Endodermal cell (in vitro differentiated cells): Measurements from ENCODE around the gene CCDC88C. TPM values are rescaled to one million over a fixed set of nuclear protein-coding genes. Genes with fewer than 3 reads are reported as not detected.

Experiments used
- DNase-seq: peaks from one replicate; pipeline ENCODE4 v3.0.0-alpha.2; 2017
- H3K27ac ChIP-seq: 2 replicates; pipeline ENCODE4 v1.5.1; 2013; ENCODE audit warnings: mild to moderate bottlenecking, low read depth, low read length, moderate library complexity
- H3K27me3 ChIP-seq: 2 replicates; pipeline ENCODE4 v1.6.1; 2013; ENCODE audit warnings: mild to moderate bottlenecking, low read length, moderate library complexity; ENCODE audit not compliant: insufficient read depth, control insufficient read depth, poor library complexity, severe bottlenecking
- H3K36me3 ChIP-seq: 2 replicates; pipeline ENCODE4 v1.7.0; 2013; ENCODE audit warnings: mild to moderate bottlenecking, low read length, moderate library complexity; ENCODE audit not compliant: control insufficient read depth, insufficient read depth
- H3K4me1 ChIP-seq: one replicate; pipeline ENCODE4 v1.7.0; 2013; ENCODE audit warnings: low read length; ENCODE audit not compliant: control insufficient read depth, insufficient read depth
- H3K4me3 ChIP-seq: 2 replicates; pipeline ENCODE4 v1.5.1; 2013; ENCODE audit warnings: mild to moderate bottlenecking, low read length, moderate library complexity
- H3K9ac ChIP-seq: 2 replicates; pipeline ENCODE4 v1.6.1; 2013; ENCODE audit warnings: mild to moderate bottlenecking, low read length, moderate library complexity; ENCODE audit not compliant: poor library complexity, severe bottlenecking; ENCODE audit errors: extremely low read depth
- H3K9me3 ChIP-seq: 2 replicates; pipeline ENCODE4 v1.6.1; 2013; ENCODE audit warnings: mild to moderate bottlenecking, low read length, moderate library complexity; ENCODE audit not compliant: control insufficient read depth
- H3K27ac Mint-ChIP-seq: 2 replicates; pipeline ENCODE4 v1.8.0; 2020; ENCODE audit warnings: mixed read lengths
- H3K27me3 Mint-ChIP-seq: 2 replicates; pipeline ENCODE4 v1.8.0; 2021; ENCODE audit warnings: mild to moderate bottlenecking, mixed read lengths; ENCODE audit not compliant: insufficient read depth
- H3K36me3 Mint-ChIP-seq: 2 replicates; pipeline ENCODE4 v1.8.0; 2020; ENCODE audit warnings: low read depth, mixed read lengths
- H3K4me1 Mint-ChIP-seq: 2 replicates; pipeline ENCODE4 v1.8.0; 2020; ENCODE audit warnings: mixed read lengths
- H3K4me3 Mint-ChIP-seq: 2 replicates; pipeline ENCODE4 v1.8.0; 2020; ENCODE audit warnings: mild to moderate bottlenecking, moderate library complexity, mixed read lengths
- H3K9me3 Mint-ChIP-seq: 2 replicates; pipeline ENCODE4 v1.8.0; 2020; ENCODE audit warnings: mild to moderate bottlenecking, mixed read lengths
- WGBS, 2 experiments: methylation state at CpG; one replicate each; pipeline versions ENCODE4 v1.1.5 to v1.1.7; 2013; ENCODE audit warnings: missing lambda C conversion rate in 2 of 2, mixed read lengths in 1 of 2; ENCODE audit not compliant: insufficient coverage in 1 of 2, insufficient read length in 1 of 2; 5-methylcytosine and 5-hydroxymethylcytosine counted together
- total RNA-seq, 2 donors: library from RNA; stranded (reverse); fragmentation: NEBNext Ultra II Directional in 1 of 2; extraction: Animal tissue kit (Norgen Biotek cat#: 25700) in 1 of 2; gene quantifications; 2 replicates in 1 of 2; 3 replicates in 1 of 2; pipeline ENCODE4 v1.2.1, GENCODE V29; 2021
- TF ChIP-seq, protein P1 (sequence below): fragments of 200-600 bp; sonication (generic); conservative IDR thresholded peaks from 2 replicates; pipeline ENCODE4 v1.5.0; 2021; ENCODE audit warnings: antibody characterized with exemption, mild to moderate bottlenecking

Gene CCDC88C
- total RNA-seq, 2 donors from 2014 or later, result 50.0 to 50.5 TPM

DNA sequence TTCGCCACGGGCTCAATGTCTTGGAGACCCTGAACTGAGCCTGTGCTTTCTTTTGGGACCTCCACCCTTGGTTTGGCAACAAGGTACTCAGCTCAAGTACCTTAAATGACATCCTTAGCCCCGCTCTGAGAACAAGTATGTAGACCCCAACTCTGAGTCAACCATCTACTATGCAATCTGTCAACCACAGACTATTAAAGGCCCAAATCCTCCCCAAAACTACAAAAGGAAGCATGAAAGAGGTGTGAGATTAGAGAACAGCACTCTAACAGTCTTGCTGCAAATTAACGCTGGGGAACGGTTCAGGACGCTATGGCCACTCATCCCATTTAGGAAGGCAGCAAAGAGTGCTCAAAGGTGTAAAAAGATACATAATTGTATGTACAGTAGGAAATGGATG is 52.1 kb downstream of the CCDC88C start:
- Histone ChIP-seq H3K4me1 (no peaks in the 10 kb centered on the region), H3K27me3 (no peaks in the 10 kb centered on the region), H3K4me3 (no peak overlapping the region), H3K27ac (no peak overlapping the region), H3K9me3 (no peaks in the 10 kb centered on the region), H3K9ac (no peak overlapping the region), H3K36me3 (no peaks in the 10 kb centered on the region)
- Mint-ChIP-seq H3K4me1 (peaks cover 42% of the 10 kb centered on the region), H3K27ac (no peak overlapping the region), H3K27me3 (no peaks in the 10 kb centered on the region), H3K36me3 (no peaks in the 10 kb centered on the region), H3K4me3 (no peak overlapping the region), H3K9me3 (no peaks in the 10 kb centered on the region)
- TF ChIP-seq, protein P1, sequence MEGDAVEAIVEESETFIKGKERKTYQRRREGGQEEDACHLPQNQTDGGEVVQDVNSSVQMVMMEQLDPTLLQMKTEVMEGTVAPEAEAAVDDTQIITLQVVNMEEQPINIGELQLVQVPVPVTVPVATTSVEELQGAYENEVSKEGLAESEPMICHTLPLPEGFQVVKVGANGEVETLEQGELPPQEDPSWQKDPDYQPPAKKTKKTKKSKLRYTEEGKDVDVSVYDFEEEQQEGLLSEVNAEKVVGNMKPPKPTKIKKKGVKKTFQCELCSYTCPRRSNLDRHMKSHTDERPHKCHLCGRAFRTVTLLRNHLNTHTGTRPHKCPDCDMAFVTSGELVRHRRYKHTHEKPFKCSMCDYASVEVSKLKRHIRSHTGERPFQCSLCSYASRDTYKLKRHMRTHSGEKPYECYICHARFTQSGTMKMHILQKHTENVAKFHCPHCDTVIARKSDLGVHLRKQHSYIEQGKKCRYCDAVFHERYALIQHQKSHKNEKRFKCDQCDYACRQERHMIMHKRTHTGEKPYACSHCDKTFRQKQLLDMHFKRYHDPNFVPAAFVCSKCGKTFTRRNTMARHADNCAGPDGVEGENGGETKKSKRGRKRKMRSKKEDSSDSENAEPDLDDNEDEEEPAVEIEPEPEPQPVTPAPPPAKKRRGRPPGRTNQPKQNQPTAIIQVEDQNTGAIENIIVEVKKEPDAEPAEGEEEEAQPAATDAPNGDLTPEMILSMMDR, result no peak
- no peak for DNase-seq
- WGBS, 2 experiments, result 74 to 76% methylated on average over 5 to 6 of the region's 6 CpGs

DNA sequence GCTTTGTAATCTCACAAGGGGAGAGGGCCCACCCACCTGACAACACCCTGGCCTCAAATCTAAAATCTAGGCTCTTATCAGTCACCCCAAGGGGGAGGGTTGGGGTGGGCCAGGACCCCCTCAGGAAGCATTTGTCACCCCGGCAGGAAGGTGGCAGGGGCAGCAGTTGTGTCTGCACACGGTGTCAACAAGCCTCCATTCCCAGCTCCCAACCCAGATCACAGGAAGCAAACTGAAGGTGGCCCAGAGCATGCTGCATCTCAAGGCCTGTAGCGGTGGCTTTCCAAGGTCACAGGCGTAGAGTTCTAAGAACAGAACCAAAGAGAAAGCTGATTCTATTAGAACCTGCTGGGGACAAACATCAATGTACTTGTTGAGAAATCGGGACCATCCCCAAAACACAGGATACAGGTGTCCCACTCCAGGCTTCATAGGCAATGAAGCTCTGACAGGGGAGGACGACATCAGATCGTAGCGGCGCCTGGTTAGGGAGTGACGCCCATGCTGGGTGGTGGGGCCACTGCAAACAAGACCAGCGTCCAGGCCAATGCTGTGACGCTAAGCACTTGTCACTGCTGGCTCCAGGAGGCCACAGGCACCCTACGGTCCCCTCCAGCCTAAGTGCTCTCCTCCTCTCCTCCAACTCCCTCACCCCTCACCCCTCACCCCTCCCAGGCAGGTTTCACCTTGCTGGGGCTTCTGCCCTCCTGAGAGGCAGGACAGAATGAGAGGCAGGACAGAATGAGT is 52.9 kb downstream of the CCDC88C start:
- TF ChIP-seq, protein P1, result no peak
- H3K4me1 ChIP-seq, result no peaks in the 10 kb centered on the region
- Mint-ChIP-seq H3K4me3 (no peak overlapping the region), H3K4me1 (peaks cover 36% of the 10 kb centered on the region), H3K36me3 (no peaks in the 10 kb centered on the region), H3K27me3 (no peaks in the 10 kb centered on the region), H3K27ac (peak overlapping the region; percentile 21), H3K9me3 (no peaks in the 10 kb centered on the region)
- no peak overlapping the region for H3K4me3 ChIP-seq
- H3K27me3 ChIP-seq, result no peaks in the 10 kb centered on the region
- no peak overlapping the region for H3K27ac ChIP-seq
- DNase-seq, result peak; percentile 55
- H3K9me3 ChIP-seq, result no peaks in the 10 kb centered on the region
- H3K9ac ChIP-seq, result no peak overlapping the region
- H3K36me3 ChIP-seq, result no peaks in the 10 kb centered on the region
- WGBS, 2 experiments, result 91 to 94% methylated on average over 9 to 13 of the region's 13 CpGs

DNA sequence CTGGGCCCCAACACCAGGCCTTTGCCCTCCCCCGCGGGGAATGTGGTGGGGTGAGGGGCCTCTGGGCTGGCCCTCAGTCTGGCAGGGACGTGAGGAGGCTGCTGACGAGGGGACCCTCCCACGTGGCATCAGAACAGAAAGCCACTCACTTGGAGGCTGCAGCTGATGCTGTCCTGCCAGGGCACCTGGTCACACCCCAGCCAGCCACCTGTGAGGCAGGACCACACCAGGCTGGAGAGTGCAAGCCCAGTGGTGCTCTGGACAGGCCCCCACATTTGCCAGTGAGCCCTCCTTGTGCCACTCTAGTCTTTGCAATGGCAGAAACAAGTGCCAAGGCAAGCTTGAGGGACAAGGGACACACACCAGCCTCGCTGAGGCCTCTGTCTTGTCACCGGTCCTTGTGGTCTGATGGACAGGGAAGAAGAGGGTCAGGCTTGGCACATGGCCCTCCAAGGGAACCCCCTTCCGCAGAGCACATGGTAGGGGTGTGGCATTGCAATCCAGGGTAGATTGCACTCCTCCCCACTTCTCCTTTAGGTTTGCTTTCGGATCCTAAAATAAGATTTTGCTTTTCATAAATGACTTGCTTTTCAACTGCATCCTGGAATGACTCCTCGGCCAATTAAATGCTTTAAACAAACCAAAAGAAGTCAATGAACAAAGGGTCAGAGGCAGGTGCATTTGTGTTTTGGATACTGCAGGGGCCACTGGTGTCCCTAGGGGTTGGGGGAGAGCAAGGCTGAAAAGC is 53.7 kb downstream of the CCDC88C start:
- H3K9me3 ChIP-seq, result no peaks in the 10 kb centered on the region
- no peaks in the 10 kb centered on the region for H3K27me3 ChIP-seq
- Mint-ChIP-seq H3K9me3 (no peaks in the 10 kb centered on the region), H3K27ac (peak overlapping the region; percentile 21), H3K27me3 (no peaks in the 10 kb centered on the region), H3K36me3 (peaks cover 3% of the 10 kb centered on the region), H3K4me1 (peaks cover 32% of the 10 kb centered on the region), H3K4me3 (no peak overlapping the region)
- H3K4me1 ChIP-seq, result no peaks in the 10 kb centered on the region
- peak; percentile 57 for DNase-seq
- TF ChIP-seq, protein P1, result peak; percentile 20
- H3K4me3 ChIP-seq, result no peak overlapping the region
- peaks cover under 1% of the 10 kb centered on the region for H3K36me3 ChIP-seq
- H3K27ac ChIP-seq, result no peak overlapping the region
- H3K9ac ChIP-seq, result no peak overlapping the region
- WGBS, 2 experiments, result 71 to 86% methylated on average over 8 to 10 of the region's 10 CpGs
